Glomerular visceral epithelial cell (primary cell): ENCODE measurements around the gene LPAR2.

Source experiments
- DNase-seq: peaks from one replicate; pipeline ENCODE4 v3.0.0-alpha.2; 2016; ENCODE audit errors: extremely low spot score

LPAR2 gene

DNA sequence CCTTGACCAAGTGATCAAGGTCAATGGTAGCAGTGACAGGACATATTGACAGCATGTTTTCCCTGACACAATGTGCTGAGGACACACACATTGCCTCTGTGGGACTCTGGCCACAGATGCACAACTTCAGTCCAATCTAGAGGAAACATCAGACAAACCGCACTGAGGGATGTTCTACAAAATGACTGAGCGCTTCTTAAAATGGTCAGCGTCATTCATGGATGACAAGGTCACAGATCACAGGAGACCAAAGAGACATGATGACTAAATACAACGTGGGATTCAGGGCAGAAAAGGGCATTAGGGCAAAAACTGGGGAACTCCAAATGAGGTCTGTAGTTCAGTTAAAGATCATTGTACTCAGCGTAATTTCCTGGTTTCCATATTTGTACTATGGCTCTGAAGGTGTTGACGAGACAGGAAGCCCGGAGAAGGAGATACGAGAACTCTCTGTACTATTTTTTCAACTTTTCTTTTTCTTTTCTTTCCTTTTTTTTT is 30.2 kb downstream of the LPAR2 start:
- DNase-seq: no peak

- no peak for DNase-seq
These were observed 32.8 kb downstream of the LPAR2 start for GRCh38 chr19:19595171-19595701.

GRCh38 chr19:19594381-19594780 is 33.6 kb downstream of the LPAR2 start:
- DNase-seq: no peak

- no peak for DNase-seq
These were observed 35.3 kb downstream of the LPAR2 start for GRCh38 chr19:19592690-19593089.

DNA sequence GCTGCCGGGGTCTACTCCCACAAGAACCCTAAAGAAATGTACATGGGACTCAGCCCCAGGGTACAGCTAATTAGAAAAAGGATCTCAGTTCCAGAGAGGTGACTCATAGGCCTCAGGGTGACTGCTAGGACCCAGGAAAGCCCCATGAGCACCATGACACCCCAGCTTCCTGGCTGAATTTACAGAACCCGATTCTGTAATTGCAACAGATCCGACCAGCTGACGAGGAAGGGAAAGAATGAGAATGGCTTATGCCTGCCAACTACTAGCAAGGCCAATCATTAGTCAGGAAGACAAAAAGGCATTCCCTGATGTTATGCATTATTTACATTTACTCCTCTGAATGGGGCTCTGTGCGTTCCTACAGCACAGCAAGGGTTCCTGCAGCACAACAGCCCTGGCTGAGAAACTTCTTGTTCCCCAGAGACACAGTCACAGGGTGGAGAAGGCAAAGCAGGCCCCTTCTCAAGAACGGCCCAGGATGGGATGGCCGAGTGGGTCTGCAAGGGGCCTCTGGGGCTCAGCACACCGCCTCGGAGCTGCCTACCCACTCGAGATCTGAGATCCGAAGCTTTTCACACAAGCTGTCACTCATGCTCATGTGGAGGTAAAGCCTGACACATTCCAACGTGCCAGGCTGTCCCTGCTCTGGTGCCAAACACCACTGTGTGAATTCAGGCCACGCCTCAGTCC is 36.7 kb downstream of the LPAR2 start:
- DNase-seq: peak; percentile 65

DNA sequence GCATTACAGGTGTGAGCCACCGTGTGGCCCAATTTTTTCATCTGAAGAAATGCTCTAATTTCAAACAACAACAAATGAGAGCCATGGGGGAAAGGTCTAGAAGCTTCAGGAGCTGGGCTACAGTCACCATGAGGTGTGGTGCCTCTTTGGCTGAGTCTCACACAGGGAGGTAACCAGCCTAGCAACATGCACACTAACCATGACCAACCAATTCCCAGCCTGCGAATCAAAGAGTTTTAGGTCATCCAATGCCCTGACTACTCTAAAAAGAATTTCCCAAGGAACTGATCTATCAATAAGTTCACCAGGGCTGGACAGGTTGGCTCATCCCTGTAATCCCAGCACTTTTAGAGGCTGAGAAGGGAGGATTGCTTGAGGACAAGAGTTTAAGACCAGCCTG is 39.5 kb downstream of the LPAR2 start:
- no peak for DNase-seq

- DNase-seq: no peak
These were observed 40.2 kb downstream of the LPAR2 start for GRCh38 chr19:19587771-19588170.

DNA sequence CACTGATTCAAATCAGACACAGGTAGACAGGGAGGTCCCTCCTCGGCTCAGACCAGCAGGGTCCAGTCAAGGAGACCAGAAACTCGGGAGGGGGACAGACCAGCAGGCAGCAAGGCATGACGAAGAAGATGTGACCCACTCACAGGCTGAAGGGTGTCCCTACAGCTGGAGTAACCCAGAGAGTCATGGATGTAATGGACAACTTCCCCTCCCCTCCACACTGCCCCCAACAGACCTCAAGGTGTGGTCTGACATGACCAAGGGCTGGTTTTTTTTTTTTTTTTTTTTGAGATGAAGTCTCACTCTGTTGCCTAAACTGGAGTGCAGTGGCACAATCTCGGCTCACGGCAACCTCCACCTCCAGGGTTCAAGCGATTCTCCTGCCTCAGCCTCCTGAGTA is 43.7 kb downstream of the LPAR2 start:
- no peak for DNase-seq

DNA sequence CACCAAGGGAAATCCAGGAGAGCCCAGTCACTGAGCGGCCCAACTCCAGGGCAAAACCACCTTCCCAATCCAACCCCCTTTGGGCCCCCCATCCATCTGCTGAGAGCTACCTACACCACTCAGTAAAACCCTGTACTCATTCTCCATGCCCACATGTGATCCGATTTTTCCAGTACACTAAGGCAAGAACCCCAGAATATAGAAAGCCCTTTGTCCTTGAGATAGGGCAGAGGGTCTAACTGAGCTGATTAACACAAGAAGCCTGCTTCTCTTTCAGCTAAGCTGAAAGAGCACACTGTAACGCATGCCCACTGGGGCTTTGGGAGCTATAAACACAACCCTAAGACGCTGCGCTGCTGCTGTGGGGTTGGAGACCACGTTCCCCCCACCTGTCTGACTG is 45.5 kb downstream of the LPAR2 start:
- DNase-seq: no peak

DNA sequence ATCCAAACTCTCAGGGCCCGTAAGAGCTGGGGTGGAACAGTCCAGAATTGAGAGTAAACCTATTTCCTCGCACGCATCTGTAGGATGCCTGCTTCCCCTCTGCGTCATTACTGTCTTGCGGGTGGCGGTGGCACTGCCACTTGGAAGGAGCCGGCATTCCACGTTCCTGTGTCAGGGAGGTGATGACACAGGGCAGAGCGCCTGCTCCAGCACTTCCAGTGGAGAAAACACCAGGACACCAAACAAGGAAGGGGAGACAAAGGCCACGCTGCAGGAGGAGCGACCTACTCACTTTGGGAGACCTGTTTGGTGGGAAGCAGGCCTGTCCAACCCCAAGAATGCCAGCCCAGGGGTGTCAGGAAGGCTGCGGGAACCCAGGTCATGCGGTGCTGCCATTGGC is 46.6 kb downstream of the LPAR2 start:
- no peak for DNase-seq

DNA sequence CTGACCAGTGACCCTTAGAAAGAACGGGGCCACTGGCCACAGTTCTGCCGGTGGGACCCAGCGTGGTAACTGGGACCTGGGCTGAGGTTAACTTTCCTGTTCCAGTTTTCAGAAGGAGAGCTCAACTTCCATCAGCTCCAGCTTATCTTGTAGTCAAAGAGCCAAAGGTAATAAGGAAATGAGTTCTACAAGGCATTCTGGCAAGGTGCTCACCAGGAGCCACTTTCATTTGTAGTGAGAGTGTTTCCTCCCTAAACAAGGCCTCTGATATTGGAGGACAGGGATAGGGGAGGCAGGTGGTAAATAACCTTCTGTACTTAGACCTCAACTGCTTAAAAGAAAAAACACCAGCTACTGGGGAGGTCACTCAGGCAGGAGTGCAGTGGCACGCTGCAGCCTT is 47.6 kb downstream of the LPAR2 start:
- no peak for DNase-seq

DNA sequence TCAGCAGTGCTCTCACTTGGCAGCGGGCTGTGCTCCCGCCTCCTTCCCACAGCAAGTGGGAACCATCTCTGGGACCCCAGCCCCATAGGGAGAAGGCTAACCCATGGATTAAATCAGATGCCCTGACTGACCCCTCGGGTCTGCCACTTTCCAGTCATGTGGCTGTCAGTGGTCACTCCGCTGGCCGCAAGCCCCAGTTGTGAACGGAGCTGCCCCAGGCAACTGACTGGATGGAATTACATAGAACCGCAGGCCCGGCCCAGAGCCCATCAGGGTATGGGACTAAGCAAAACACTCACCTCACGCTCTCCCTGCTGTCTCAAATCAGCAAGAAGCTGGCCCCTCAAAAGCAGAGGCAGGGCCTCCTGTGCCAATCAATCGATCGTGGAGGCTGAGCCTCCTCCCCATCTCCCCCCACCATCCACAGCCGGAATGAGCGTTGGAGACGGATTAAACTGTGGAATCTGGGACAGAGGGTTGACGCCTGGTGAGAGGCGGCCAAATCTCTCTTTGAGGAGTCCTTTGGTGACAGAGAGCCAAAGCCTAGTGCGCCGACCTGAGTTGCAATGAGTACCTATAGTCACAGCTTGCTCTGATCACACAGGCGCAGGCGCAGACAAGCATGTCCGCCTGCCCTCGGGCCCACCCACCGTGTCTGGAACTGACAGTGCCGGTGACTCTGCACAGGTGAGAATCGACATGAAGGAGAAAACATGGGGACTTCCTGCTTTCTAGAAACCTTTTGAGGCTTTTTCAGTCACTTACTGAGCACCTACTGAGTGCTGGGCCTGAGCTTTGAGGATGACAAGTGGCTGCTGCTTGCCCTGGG is 48.3 kb downstream of the LPAR2 start:
- no peak for DNase-seq

DNA sequence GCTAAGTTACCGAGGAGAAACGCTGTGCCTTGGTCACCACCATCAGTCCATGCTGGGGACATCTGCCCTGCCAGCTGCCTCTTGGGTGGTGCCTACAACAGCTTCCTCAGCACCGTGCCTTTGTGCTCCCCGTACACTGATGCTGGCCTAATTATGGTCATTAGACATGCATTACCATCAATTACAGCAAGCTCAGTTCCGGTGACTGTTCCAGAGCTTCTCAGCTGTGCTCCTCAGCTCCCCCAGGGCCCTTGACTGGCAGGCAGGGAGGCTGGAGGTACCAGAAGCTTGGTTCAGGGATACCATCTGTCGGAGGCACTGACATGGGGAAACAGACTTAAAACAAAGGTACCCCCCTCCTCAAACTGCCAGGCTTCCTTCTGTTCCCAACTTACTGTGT is 49.8 kb downstream of the LPAR2 start:
- no peak for DNase-seq

GRCh38 chr19:19575411-19575810 is 52.6 kb downstream of the LPAR2 start:
- DNase-seq: no peak
